GM12891 (cell line): ENCODE data around the gene SCARF2.

ENCODE experiments used
- PAX5 ChIP-seq: IDR thresholded peaks from 2 replicates; pipeline ENCODE4 v1.6.1; 2011; ENCODE audit warnings: low read length, moderate library complexity, mild to moderate bottlenecking; ENCODE audit not compliant: insufficient read depth, severe bottlenecking
- POLR2A ChIP-seq: IDR thresholded peaks from 2 replicates; pipeline ENCODE4 v1.6.1; 2011; ENCODE audit warnings: low read depth, low read length, control low read depth
- POLR2AphosphoS5 ChIP-seq: IDR thresholded peaks from 2 replicates; pipeline ENCODE4 v1.6.1; 2011; ENCODE audit warnings: low read depth, low read length, control low read depth
- POU2F2 ChIP-seq: IDR thresholded peaks from 2 replicates; pipeline ENCODE4 v1.6.1; 2011; ENCODE audit warnings: low read depth, mild to moderate bottlenecking, control low read depth, low read length, moderate library complexity
- SPI1 ChIP-seq: IDR thresholded peaks from 2 replicates; pipeline ENCODE4 v1.6.1; 2011; ENCODE audit warnings: low read depth, low read length, control low read depth
- TAF1 ChIP-seq: IDR thresholded peaks from 2 replicates; pipeline ENCODE4 v1.6.1; 2011; ENCODE audit warnings: low read depth, low read length, control low read depth

- TF ChIP-seq POLR2AphosphoS5: no peak
- TF ChIP-seq POLR2A: no peak
- TF ChIP-seq TAF1: no peak
- no peak for TF ChIP-seq PAX5
- no peak for TF ChIP-seq SPI1
- no peak for TF ChIP-seq POU2F2
Measured at GRCh38 chr22:20419664-20419951, 18.0 kb downstream of the SCARF2 start.
